Breast epithelium (tissue), 3 donors: Measurements from ENCODE around the gene CYB5A.

Experiments used
- POLR2A ChIP-seq: fragments of 450-650 bp; IDR thresholded peaks from one replicate; pipeline ENCODE4 v1.6.1; 2016; ENCODE audit warnings: antibody characterized with exemption, mild to moderate bottlenecking, moderate library complexity
- TF ChIP-seq, protein P1 (sequence below), 3 donors: fragments of 450-650 bp; IDR thresholded peaks; one replicate each; pipeline ENCODE4 v1.5.1; 2016 to 2017; ENCODE audit warnings: antibody characterized with exemption in 3 of 3, mild to moderate bottlenecking in 3 of 3, moderate library complexity in 3 of 3

DNA sequence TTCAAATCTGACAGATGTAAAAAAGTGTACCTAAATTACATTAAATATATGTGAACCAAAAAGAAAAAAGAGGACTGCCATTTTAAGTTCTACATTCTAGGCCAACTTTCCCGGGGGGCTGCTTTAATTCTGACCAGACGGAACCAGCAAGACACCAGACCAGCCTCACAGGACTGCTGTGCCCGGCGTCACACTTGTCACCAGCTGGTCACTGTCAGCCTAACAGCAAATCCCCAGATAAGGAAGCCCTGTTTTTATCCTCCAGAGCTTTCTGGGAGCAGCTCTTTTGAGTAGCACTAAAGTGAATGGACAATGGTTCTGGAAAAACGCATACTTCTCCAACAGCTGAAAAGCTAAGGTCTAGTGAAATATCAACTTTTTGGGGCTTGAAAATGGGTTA is 35.6 kb downstream of the CYB5A start:
- TF ChIP-seq, protein P1, sequence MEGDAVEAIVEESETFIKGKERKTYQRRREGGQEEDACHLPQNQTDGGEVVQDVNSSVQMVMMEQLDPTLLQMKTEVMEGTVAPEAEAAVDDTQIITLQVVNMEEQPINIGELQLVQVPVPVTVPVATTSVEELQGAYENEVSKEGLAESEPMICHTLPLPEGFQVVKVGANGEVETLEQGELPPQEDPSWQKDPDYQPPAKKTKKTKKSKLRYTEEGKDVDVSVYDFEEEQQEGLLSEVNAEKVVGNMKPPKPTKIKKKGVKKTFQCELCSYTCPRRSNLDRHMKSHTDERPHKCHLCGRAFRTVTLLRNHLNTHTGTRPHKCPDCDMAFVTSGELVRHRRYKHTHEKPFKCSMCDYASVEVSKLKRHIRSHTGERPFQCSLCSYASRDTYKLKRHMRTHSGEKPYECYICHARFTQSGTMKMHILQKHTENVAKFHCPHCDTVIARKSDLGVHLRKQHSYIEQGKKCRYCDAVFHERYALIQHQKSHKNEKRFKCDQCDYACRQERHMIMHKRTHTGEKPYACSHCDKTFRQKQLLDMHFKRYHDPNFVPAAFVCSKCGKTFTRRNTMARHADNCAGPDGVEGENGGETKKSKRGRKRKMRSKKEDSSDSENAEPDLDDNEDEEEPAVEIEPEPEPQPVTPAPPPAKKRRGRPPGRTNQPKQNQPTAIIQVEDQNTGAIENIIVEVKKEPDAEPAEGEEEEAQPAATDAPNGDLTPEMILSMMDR (IDR thresholded peaks at IDR 0.05), result no peak
- no peak for TF ChIP-seq POLR2A
